ENCODE data around the gene NFYC. TPM values are rescaled to one million over a fixed set of nuclear protein-coding genes. Genes with fewer than 3 reads are reported as not detected.

Gene NFYC
- polyA plus RNA-seq, 1 of the 3 experiments (the other 2 are of a cell fraction) = 72.4 TPM

DNA sequence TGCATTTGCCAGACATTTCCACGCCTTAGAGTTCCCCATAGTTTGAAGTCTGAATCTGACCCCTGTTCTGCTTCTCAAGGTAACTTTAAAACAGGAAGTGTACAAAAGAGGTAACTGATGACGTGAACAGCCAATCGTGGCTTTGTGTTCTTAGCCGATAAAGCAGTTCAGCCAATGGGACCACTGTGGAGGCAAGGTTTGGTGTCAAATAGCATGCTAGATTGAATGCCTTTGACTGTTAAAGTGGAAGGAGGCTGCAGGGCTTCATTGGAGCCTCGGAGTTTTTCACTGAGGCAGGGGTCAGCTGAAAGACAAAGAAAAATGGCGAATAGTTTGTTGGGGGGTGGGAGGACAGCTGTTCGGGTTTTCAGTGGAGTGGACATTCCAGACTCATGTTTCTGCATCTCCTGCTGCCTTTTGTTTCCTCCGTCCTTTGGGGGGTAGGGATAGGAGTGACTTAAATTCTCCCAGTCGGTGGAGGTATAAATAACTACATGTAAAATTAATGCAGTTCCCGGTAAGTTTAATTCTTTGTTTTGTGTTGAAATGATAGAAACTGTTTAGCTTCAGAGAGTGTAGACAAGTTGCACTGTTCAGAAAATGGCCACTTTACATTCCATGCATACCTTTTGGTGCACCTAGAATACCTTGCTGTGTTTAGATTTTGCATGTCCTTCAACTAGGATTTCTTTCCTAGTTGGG lies 17.7 kb downstream of the NFYC start:
- H3K9ac ChIP-seq = peak overlapping the region; percentile 74
- peak overlapping the region; percentile 83 for H3K4me2 ChIP-seq
- no peaks in the 10 kb centered on the region for H4K20me1 ChIP-seq (ENCODE audit: insufficient read depth)
- TF ChIP-seq CHD2 (IDR thresholded peaks at IDR 0.05; ENCODE audit: low read length, partially characterized antibody) (peak; percentile 93), FOSL2 (IDR thresholded peaks at IDR 0.05; ENCODE audit: borderline replicate concordance, low read depth) (no peak), SMC3 (IDR thresholded peaks at IDR 0.05; ENCODE audit: low read depth, low read length) (no peak), RCOR1 (IDR thresholded peaks at IDR 0.05; ENCODE audit: low read length) (0 out of 2 replicates have a peak, but pooled peaks have one; percentile 18), SIN3A (IDR thresholded peaks at IDR 0.05; ENCODE audit: borderline replicate concordance, low read depth, low read length) (peak; percentile 55; the same call in 1 of the 2 replicates), POLR2AphosphoS5 (IDR thresholded peaks at IDR 0.05; ENCODE audit: low read depth, low read length) (peak; percentile 74), MEF2A (IDR thresholded peaks at IDR 0.05; ENCODE audit: borderline replicate concordance, low read depth) (no peak), GABPA (IDR thresholded peaks at IDR 0.05; ENCODE audit: low read depth) (peak; percentile 69), YY1 (IDR thresholded peaks at IDR 0.05; ENCODE audit: low read depth) (peak; percentile 56; the same call in 1 of the 2 replicates), FOXM1 (IDR thresholded peaks at IDR 0.05; ENCODE audit: low read depth) (no peak), JUND (IDR thresholded peaks at IDR 0.05) (no peak), MXI1 (IDR thresholded peaks at IDR 0.05; ENCODE audit: low read depth, low read length) (no peak; the same call in none of the 2 replicates), ZBTB33 (IDR thresholded peaks at IDR 0.05; ENCODE audit: borderline replicate concordance, low read depth) (no peak), TCF12 (IDR thresholded peaks at IDR 0.05) (peak; percentile 20; the same call in 1 of the 2 replicates), RFX5 (IDR thresholded peaks at IDR 0.05; ENCODE audit: low read length) (peak; percentile 69; the same call in 1 of the 2 replicates), TAF1 (IDR thresholded peaks at IDR 0.05; ENCODE audit: borderline replicate concordance, low read depth, low read length) (peak; percentile 81; the same call in 1 of the 2 replicates), ELF1 (IDR thresholded peaks at IDR 0.05) (peak; percentile 89)
- TF ChIP-seq, protein P1, sequence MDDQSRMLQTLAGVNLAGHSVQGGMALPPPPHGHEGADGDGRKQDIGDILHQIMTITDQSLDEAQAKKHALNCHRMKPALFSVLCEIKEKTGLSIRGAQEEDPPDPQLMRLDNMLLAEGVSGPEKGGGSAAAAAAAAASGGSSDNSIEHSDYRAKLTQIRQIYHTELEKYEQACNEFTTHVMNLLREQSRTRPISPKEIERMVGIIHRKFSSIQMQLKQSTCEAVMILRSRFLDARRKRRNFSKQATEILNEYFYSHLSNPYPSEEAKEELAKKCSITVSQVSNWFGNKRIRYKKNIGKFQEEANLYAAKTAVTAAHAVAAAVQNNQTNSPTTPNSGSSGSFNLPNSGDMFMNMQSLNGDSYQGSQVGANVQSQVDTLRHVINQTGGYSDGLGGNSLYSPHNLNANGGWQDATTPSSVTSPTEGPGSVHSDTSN (IDR thresholded peaks at IDR 0.05) = peak; percentile 91
- TF ChIP-seq, protein P2, sequence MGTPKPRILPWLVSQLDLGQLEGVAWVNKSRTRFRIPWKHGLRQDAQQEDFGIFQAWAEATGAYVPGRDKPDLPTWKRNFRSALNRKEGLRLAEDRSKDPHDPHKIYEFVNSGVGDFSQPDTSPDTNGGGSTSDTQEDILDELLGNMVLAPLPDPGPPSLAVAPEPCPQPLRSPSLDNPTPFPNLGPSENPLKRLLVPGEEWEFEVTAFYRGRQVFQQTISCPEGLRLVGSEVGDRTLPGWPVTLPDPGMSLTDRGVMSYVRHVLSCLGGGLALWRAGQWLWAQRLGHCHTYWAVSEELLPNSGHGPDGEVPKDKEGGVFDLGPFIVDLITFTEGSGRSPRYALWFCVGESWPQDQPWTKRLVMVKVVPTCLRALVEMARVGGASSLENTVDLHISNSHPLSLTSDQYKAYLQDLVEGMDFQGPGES (IDR thresholded peaks at IDR 0.05; ENCODE audit: low read depth, low read length) = peak; percentile 82
- TF ChIP-seq, protein P3, sequence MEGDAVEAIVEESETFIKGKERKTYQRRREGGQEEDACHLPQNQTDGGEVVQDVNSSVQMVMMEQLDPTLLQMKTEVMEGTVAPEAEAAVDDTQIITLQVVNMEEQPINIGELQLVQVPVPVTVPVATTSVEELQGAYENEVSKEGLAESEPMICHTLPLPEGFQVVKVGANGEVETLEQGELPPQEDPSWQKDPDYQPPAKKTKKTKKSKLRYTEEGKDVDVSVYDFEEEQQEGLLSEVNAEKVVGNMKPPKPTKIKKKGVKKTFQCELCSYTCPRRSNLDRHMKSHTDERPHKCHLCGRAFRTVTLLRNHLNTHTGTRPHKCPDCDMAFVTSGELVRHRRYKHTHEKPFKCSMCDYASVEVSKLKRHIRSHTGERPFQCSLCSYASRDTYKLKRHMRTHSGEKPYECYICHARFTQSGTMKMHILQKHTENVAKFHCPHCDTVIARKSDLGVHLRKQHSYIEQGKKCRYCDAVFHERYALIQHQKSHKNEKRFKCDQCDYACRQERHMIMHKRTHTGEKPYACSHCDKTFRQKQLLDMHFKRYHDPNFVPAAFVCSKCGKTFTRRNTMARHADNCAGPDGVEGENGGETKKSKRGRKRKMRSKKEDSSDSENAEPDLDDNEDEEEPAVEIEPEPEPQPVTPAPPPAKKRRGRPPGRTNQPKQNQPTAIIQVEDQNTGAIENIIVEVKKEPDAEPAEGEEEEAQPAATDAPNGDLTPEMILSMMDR (IDR thresholded peaks at IDR 0.05) = no peak
- TF ChIP-seq, protein P4, sequence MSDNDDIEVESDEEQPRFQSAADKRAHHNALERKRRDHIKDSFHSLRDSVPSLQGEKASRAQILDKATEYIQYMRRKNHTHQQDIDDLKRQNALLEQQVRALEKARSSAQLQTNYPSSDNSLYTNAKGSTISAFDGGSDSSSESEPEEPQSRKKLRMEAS (IDR thresholded peaks at IDR 0.05; ENCODE audit: low read depth) = peak; percentile 54; the same call in 1 of the 2 replicates
- DNase-seq = peak; percentile 77
- peaks cover 24% of the 10 kb centered on the region for H3F3A ChIP-seq (replicated peaks; ENCODE audit: insufficient read depth)
- H3K27me3 ChIP-seq (ENCODE audit: insufficient read depth) = no peaks in the 10 kb centered on the region
- peaks cover 20 to 24% of the 10 kb centered on the region in 2 experiments; a peak in 3 of 4 replicates for H3K4me1 ChIP-seq (ENCODE audit: control insufficient read depth in 1 of 2, insufficient read depth in 2 of 2, low read depth in 1 of 2, low read length in 1 of 2)
- peaks cover 97% of the 10 kb centered on the region for H3K79me2 ChIP-seq (ENCODE audit: insufficient read depth)
- H3K4me3 ChIP-seq (ENCODE audit: low read depth in 2 of 2, low read length in 1 of 2) = peak overlapping the region; percentile 72 to 87
- WGBS (ENCODE audit: low lambda C conversion rate) = 2% methylated on average over 10 of the region's 10 CpGs
- no peaks in the 10 kb centered on the region for H3K9me3 ChIP-seq
- CTCF ChIA-PET = interaction anchor here (0.6 to 1.5 kb wide), 4 partner anchors 9 to 141 kb away, joined by 3 read pairs; partner anchors contain the start of gene NFYC
- POLR2A ChIA-PET = interaction anchor here (3.1 kb wide), 1 partner anchor 18 kb away, joined by 10 read pairs; the partner anchor contains the start of gene NFYC
- peaks cover 12 to 13% of the 10 kb centered on the region in 2 experiments for H3K36me3 ChIP-seq (replicated peaks in 1 of 2; ENCODE audit: control insufficient read depth in 1 of 2, insufficient read depth in 2 of 2, low read length in 1 of 2)
- no peaks in the 10 kb centered on the region for H3K9me2 ChIP-seq
- H3K27ac ChIP-seq (ENCODE audit: low read depth in 2 of 2, low read length in 1 of 2) = peak overlapping the region; percentile 69 to 95
- H2AFZ ChIP-seq (ENCODE audit: low read depth) = peak overlapping the region; percentile 72

Measured in SK-N-SH (cell line).